GM10266 (cell line): ENCODE data around the gene SMG6.

Experiments
- DNase-seq: peaks from one replicate; pipeline ENCODE4 v3.0.0; 2012; ENCODE audit errors: extremely low spot score
- CTCF ChIP-seq: IDR thresholded peaks from 2 replicates; pipeline ENCODE4 v1.5.1; 2012; ENCODE audit warnings: mild to moderate bottlenecking, low read depth; ENCODE audit not compliant: control insufficient read depth, insufficient read depth; ENCODE audit errors: missing control alignments

The SMG6 gene

GRCh38 chr17:2077040-2077439, 226.5 kb downstream of the SMG6 start:
- no peak for TF ChIP-seq CTCF
- no peak for DNase-seq

DNA sequence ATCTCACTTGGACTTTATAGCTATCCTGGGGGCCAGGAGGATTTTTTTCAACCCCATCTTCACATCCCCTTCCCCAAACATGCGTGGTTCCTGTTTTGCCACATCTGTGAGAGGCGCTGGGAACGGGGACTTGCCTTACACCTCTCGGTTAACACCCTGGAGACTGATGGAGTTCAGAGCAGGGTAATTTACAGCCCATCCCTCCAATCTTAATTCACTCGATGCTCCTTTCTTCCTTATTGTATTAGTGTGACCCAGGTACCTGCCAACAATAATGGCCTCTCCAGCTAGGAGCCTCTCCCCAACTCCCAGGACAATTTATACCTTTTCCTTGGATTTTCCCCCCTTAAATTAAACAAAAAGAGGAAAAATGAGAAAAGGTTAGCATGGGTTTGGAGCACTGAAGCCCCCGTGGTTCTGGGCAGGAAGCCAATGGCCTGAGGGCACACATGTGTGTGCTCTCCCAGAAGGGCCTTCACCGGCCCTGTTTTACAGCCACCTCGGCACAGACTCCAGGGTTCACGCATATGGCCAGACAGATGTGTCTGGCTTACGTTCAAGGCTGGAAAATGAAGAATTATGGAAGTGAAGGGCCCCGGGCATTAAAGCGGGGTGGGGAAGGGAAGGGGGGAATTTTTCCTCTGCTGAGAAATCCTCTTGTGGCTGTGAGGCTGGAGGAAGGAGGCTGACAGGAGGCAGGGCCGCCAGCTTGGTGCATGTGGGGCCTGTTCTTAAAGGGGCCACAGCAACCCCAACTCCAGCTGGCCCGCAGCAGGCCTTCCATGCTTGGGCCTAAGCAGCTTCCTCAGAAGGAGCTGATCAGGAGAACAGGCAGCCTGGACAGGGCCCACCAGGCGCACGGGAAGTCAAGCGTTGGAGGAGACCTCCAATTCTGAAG, 227.2 kb downstream of the SMG6 start:
- no peak for TF ChIP-seq CTCF
- DNase-seq, result no peak

DNA sequence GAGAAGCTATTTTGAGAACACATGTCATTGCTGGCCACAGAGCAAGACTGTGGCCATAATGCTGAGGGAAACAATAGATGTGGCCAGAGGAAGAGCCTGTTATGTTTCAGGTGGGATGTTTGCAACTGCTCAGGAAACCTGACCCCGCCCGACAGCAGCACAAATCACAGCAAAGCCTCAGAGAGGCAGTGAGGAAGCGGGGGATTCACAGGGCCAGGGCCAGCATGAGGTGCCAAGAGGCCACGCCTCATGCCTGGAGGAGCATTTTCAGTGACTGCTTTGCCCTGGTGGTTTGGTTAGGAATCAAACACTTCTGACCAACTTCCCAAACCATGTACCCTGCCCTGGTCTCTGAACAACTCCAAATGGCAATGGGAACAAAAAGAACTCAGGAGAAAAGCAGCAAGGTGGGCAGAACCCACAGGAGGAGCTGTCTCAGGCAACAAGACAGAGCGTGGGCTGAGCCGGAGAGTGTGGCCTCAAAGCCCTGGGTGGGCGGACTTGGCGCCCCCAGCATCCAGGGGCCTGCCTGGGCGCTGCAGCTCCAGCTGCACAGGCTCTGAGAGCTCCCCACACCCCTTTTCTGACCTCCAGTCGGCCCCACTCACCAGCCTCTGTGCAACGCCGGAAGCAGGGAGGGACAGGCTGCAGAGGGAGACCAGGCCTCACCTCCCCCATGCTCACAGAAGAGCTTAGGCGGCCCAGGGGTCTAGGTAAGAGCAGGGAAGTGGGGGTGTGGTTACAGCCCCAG, 228.1 kb downstream of the SMG6 start:
- DNase-seq, result no peak
- no peak for TF ChIP-seq CTCF

- no peak for DNase-seq
- TF ChIP-seq CTCF, result no peak
These were observed 228.7 kb downstream of the SMG6 start for GRCh38 chr17:2074919-2075318.

DNA sequence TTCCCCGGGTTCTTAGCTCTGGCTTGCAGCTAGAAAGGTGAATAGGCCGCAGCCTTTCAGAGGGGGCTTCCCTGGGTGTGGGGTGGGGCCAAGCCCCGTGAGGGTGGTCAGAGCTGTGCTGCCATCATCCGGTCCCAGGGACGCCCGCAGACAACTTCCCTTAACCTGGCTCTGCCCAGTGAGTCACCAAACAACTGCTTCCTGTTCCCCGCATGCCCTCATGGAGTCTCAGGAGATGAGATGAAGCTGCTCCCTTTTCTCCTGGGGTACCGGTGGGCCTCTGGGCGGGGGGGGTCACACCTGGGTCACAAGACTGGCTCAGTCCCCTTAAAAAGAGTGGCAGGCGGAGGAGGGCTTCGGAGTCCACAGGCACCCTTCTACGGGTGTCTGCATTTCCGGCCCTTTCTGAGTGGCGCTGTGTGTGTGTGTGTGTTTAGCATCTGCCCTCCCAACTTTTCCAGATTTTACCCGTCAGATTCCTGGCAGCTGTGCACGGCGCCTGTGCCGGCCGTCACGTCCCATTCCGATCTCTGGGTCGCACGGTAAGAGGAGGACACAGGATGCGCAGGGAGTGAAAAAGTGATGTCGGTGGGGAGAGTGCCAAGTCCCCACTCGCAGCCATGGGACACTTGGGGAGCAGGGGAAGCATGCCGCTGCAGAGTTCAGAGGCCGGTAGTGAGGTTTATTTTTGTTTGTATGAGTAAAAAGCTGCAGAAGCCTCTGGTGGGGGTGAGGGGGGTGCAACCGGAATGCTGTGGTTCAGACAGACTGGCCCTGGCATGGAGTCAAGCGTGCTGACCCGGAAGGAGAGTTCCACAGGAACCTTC, 231.9 kb downstream of the SMG6 start:
- TF ChIP-seq CTCF, result no peak
- no peak for DNase-seq

- TF ChIP-seq CTCF, result no peak
- no peak for DNase-seq
These were observed 232.6 kb downstream of the SMG6 start for GRCh38 chr17:2071024-2071385.
